ENCODE measurements around the gene ZNF430. TPM values are rescaled to one million over a fixed set of nuclear protein-coding genes. Genes with fewer than 3 reads are reported as not detected.
"Not testable (repeated sequence)": the region's sequence is repeated elsewhere in the genome, so short reads cannot be mapped to it uniquely, and the experiment has no call there.

The ZNF430 gene
- total RNA-seq = 13.6 TPM

DNA sequence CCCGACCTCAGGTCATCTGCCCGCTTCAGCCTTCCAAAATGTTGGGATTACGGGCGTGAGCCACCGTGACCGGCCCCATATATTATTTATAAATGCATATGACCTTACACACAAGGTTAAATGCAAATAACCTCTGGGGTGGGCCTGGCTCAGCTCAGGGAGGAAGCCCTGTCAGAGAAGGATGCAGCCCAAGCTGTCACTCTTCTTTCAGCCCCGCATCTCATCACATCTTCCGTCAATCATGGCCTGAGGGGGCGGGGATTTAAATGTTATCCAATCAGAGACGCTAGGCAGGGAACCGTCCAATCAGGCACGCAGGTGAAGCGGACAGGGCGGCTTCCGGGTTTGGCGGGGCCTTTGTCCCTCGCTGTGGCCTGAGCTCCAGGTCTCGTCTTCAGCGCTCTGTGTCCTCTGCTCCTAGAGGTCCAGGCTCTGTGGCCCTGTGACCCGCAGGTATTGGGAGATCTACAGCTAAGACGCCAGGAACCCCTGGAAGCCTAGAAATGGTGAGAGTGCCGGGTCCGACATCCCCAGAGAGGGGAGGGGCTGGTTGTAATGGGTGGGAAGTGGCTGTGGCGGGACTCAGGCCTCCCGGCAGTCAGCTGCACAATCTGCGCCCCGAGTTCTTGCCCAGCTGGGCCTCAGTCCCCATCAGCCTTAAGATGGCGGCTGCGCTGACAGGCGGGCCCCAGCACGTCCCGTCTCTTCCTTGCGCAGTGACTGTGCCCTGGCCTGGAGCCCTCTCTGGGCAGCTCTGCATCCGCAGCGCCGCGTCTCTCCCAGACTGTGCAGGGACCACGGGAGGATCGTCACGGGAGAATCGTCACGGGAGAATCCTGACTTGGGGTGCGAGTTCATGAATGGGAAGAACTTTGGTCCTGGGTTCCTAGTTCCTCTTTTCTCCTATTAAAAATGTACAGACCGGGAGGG lies at the start of gene ZNF430:
Gene ZNF430 (plus strand): TSS at position 360 of the 930 bp plus-strand sequence. CDS start 144 bp downstream, at position 504.
- Histone ChIP-seq H3K9me3 (ENCODE audit: control insufficient read depth in 3 of 3, low read length in 3 of 3) (no peaks in the 10 kb centered on the region), H3K9ac (ENCODE audit: low read depth in 1 of 3, low read length in 3 of 3) (peak within 1 kb of the TSS; percentile 88 to 95 (median 89)), H3K27me3 (ENCODE audit: control insufficient read depth in 3 of 3, insufficient read depth in 3 of 3, low read length in 3 of 3) (no peaks in the 10 kb centered on the region), H3K36me3 (ENCODE audit: control insufficient read depth in 3 of 3, insufficient read depth in 3 of 3, low read length in 3 of 3) (peaks cover 0 to 6% (median 6%) of the 10 kb centered on the region in 3 donors), H3K4me3 (ENCODE audit: low read length in 3 of 3) (peak within 1 kb of the TSS; percentile 90 to 98 (median 93)), H3K27ac (ENCODE audit: low read depth, low read length) (peak within 1 kb of the TSS; percentile 85), H3K4me1 (ENCODE audit: control insufficient read depth in 3 of 3, insufficient read depth in 3 of 3, low read length in 3 of 3) (peaks cover 0 to 9% (median 0%) of the 10 kb centered on the region in 3 donors)

DNA sequence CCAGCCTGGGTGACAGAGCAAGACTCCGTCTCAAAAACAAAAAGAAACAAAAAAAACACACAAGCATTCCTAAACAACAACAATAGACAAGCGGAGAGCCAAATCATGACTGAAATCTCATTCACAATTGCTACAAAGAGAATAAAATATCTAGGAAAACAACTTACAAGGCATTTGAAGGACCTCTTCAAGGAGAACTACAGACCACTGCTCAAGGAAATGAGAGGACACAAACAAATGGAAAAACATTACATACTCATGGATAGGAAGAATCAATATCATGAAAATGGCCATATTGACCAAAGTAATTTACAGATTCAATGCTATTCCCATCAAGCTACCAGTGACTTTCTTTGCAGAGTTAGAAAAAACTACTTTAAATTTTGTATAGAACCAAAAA lies 27.7 kb upstream of the ZNF430 start:
- H3K4me1 ChIP-seq (ENCODE audit: control insufficient read depth in 3 of 3, insufficient read depth in 3 of 3, low read length in 3 of 3); H3K27ac ChIP-seq (ENCODE audit: low read depth, low read length); H3K4me3 ChIP-seq (ENCODE audit: low read length in 3 of 3); H3K27me3 ChIP-seq (ENCODE audit: control insufficient read depth in 3 of 3, insufficient read depth in 3 of 3, low read length in 3 of 3); H3K9me3 ChIP-seq (ENCODE audit: control insufficient read depth in 3 of 3, low read length in 3 of 3); H3K36me3 ChIP-seq (ENCODE audit: control insufficient read depth in 3 of 3, insufficient read depth in 3 of 3, low read length in 3 of 3); H3K9ac ChIP-seq (ENCODE audit: low read depth in 1 of 3, low read length in 3 of 3): not testable (repeated sequence)

DNA sequence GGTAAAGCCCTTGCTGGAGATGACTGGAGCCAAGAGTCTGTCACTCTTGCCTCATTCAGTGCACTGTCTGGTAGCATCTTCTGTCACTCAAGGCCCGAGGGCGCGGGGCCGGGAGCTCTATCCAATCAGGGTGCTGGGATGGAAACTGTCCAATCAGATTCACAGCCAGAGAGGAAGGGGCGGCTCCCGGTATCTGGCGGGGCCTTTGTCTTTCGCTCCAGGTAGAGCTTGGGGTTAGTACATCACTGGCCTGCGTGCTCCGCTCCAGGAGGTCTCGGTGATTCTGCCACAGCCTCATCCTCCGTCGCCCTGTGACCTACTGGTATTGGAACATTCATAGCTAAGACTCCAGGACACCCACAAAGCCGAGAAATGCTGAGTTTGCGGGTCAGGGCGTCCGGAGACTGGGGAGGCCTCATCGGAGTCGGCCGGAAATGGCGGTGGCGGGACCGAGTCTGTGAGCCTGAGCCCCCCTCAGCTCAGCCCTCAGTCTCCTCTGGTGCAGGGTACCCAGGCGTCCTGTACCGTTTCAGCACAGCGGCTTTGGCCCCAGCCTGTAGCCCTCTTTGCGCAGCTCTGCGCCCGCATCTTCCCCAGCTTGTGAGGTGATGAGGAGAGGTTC lies 20.6 kb upstream of the ZNF430 start:
- H3K36me3 ChIP-seq (ENCODE audit: control insufficient read depth in 3 of 3, insufficient read depth in 3 of 3, low read length in 3 of 3) = no peaks in the 10 kb centered on the region
- peak overlapping the region; percentile 67 to 80 (median 70) for H3K4me3 ChIP-seq (ENCODE audit: low read length in 3 of 3)
- no peaks in the 10 kb centered on the region for H3K9me3 ChIP-seq (ENCODE audit: control insufficient read depth in 3 of 3, low read length in 3 of 3)
- no peak overlapping the region for H3K27ac ChIP-seq (ENCODE audit: low read depth, low read length)
- peaks cover 0 to 5% (median 5%) of the 10 kb centered on the region in 3 donors for H3K4me1 ChIP-seq (ENCODE audit: control insufficient read depth in 3 of 3, insufficient read depth in 3 of 3, low read length in 3 of 3)
- H3K9ac ChIP-seq (ENCODE audit: low read depth in 1 of 3, low read length in 3 of 3) = peak overlapping the region in 2 of 3 donors; percentile 33 to 65
- H3K27me3 ChIP-seq (ENCODE audit: control insufficient read depth in 3 of 3, insufficient read depth in 3 of 3, low read length in 3 of 3) = peaks cover 0 to 3% (median 0%) of the 10 kb centered on the region in 3 donors

DNA sequence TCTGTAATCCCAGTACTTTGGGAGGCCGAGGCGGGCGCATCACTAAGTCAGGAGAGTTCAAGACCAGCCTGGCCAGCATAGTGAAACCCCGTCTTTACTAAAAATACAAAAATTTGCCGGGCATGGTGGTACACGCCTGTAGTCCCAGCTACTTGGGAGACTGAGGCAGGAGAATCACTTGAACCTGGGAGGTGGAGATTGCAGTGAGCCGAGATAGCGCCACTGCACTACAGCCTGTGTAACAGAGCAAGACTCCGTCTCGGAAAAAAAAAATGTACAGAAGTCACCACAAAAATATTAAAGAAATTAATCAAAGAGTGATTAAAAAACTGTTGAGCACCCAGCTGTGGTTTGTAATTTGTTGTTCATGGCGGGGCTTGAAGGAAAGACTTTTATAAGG lies 781 bp downstream of the ZNF430 start:
- H3K27me3 ChIP-seq (ENCODE audit: control insufficient read depth in 3 of 3, insufficient read depth in 3 of 3, low read length in 3 of 3); H3K36me3 ChIP-seq (ENCODE audit: control insufficient read depth in 3 of 3, insufficient read depth in 3 of 3, low read length in 3 of 3); H3K9me3 ChIP-seq (ENCODE audit: control insufficient read depth in 3 of 3, low read length in 3 of 3); H3K4me1 ChIP-seq (ENCODE audit: control insufficient read depth in 3 of 3, insufficient read depth in 3 of 3, low read length in 3 of 3): not testable (repeated sequence)
- peak overlapping the region; percentile 90 to 98 (median 93) for H3K4me3 ChIP-seq (ENCODE audit: low read length in 3 of 3)
- H3K9ac ChIP-seq (ENCODE audit: low read depth in 1 of 3, low read length in 3 of 3) = peak overlapping the region; percentile 88 to 95 (median 89)
- H3K27ac ChIP-seq (ENCODE audit: low read depth, low read length) = peak overlapping the region; percentile 85

DNA sequence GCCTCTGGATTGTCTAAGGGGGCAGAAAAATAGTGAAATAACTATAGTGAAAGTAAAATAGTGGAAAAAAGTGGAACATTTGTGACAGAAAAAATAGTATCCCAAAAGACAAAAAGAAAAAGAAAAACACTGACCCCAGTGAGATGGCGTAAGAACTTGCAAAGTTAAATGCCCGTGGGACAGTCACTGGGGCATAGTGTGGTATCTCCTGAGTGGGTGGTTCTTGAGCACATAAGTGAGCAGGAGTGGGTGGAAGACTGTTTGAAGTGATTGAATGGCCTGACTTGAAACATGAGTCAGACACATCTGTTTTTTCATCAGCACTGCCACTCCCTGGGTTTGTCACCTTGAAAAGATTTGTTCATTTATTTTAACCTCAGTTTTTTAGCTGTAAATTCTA lies 2.5 kb downstream of the ZNF430 start:
- Histone ChIP-seq H3K27ac (ENCODE audit: low read depth, low read length) (no peak overlapping the region), H3K9ac (ENCODE audit: low read depth in 1 of 3, low read length in 3 of 3) (no peak overlapping the region), H3K9me3 (ENCODE audit: control insufficient read depth in 3 of 3, low read length in 3 of 3) (no peaks in the 10 kb centered on the region), H3K27me3 (ENCODE audit: control insufficient read depth in 3 of 3, insufficient read depth in 3 of 3, low read length in 3 of 3) (no peaks in the 10 kb centered on the region), H3K4me3 (ENCODE audit: low read length in 3 of 3) (no peak overlapping the region), H3K4me1 (ENCODE audit: control insufficient read depth in 3 of 3, insufficient read depth in 3 of 3, low read length in 3 of 3) (peaks cover 0 to 9% (median 0%) of the 10 kb centered on the region in 3 donors), H3K36me3 (ENCODE audit: control insufficient read depth in 3 of 3, insufficient read depth in 3 of 3, low read length in 3 of 3) (peaks cover 0 to 9% (median 6%) of the 10 kb centered on the region in 3 donors)

DNA sequence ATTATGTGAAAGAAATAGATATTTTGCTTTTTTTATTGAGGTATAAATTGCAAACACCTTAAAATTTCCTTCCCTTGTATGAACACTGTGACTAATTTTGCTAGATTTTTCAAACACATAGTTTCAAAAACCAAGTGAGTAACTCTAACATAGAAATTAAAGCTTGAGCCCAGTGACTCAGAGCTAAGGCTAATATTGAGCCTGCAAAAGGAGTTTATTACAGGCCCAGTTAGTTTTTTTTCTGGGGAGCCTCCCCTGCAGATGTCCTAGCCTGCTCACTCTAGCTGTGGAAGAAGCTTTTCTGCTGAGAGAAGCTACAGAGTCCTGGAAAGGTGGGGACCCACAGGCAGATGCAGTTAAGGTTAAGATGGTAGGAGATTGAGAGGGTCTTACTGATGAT lies 3.4 kb downstream of the ZNF430 start:
- Histone ChIP-seq H3K9ac (ENCODE audit: low read depth in 1 of 3, low read length in 3 of 3) (no peak overlapping the region), H3K9me3 (ENCODE audit: control insufficient read depth in 3 of 3, low read length in 3 of 3) (no peaks in the 10 kb centered on the region), H3K27me3 (ENCODE audit: control insufficient read depth in 3 of 3, insufficient read depth in 3 of 3, low read length in 3 of 3) (no peaks in the 10 kb centered on the region), H3K4me3 (ENCODE audit: low read length in 3 of 3) (no peak overlapping the region), H3K4me1 (ENCODE audit: control insufficient read depth in 3 of 3, insufficient read depth in 3 of 3, low read length in 3 of 3) (peaks cover 0 to 9% (median 0%) of the 10 kb centered on the region in 3 donors), H3K36me3 (ENCODE audit: control insufficient read depth in 3 of 3, insufficient read depth in 3 of 3, low read length in 3 of 3) (peaks cover 0 to 9% (median 6%) of the 10 kb centered on the region in 3 donors), H3K27ac (ENCODE audit: low read depth, low read length) (no peak overlapping the region)

DNA sequence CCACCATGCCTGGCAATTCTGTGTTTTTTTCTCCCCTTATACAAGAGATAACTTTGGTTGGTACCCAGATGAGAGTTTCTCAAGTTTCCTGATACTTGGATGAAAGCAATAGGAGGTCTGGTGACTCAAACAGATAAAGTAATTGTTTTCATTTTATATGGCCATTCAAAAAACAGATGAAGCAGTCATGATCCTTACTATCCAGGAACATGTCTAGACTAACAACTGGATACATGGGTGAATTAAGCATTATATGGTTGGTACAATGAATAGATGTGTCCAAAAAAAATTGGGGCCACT lies 8.5 kb downstream of the ZNF430 start:
- Histone ChIP-seq H3K9ac (ENCODE audit: low read depth in 1 of 3, low read length in 3 of 3) (no peak overlapping the region), H3K27me3 (ENCODE audit: control insufficient read depth in 3 of 3, insufficient read depth in 3 of 3, low read length in 3 of 3) (no peaks in the 10 kb centered on the region), H3K4me3 (ENCODE audit: low read length in 3 of 3) (no peak overlapping the region), H3K4me1 (ENCODE audit: control insufficient read depth in 3 of 3, insufficient read depth in 3 of 3, low read length in 3 of 3) (no peaks in the 10 kb centered on the region), H3K27ac (ENCODE audit: low read depth, low read length) (no peak overlapping the region), H3K36me3 (ENCODE audit: control insufficient read depth in 3 of 3, insufficient read depth in 3 of 3, low read length in 3 of 3) (peaks cover 0 to 8% (median 4%) of the 10 kb centered on the region in 3 donors), H3K9me3 (ENCODE audit: control insufficient read depth in 3 of 3, low read length in 3 of 3) (no peaks in the 10 kb centered on the region)

DNA sequence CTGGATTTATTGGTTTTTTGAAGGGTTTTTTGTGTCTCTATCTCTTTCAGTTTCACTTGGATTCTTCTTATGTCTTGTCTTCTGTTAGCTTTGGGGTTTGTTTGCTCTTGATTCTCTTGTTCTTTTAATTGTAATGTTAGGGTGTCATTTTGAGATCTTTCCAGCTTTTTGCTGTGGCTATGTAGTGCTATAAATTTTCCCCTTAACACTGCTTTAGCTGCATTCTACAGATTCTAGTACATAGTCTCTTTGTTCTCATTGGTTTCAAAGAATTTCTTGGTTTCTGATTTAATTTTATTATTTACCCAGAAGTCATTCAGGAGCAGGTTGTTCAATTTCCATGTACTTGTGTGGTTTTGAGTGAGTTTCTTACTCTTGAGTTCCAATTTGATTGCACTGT lies 24.6 kb downstream of the ZNF430 start:
- no peak overlapping the region for H3K27ac ChIP-seq (ENCODE audit: low read depth, low read length)
- H3K27me3 ChIP-seq (ENCODE audit: control insufficient read depth in 3 of 3, insufficient read depth in 3 of 3, low read length in 3 of 3) = no peaks in the 10 kb centered on the region
- no peak overlapping the region for H3K9ac ChIP-seq (ENCODE audit: low read depth in 1 of 3, low read length in 3 of 3)
- H3K4me3 ChIP-seq (ENCODE audit: low read length in 3 of 3) = no peak overlapping the region
- peaks cover 0 to 13% (median 2%) of the 10 kb centered on the region in 3 donors for H3K36me3 ChIP-seq (ENCODE audit: control insufficient read depth in 3 of 3, insufficient read depth in 3 of 3, low read length in 3 of 3)
- H3K9me3 ChIP-seq (ENCODE audit: control insufficient read depth in 3 of 3, low read length in 3 of 3) = peaks cover 2 to 4% (median 2%) of the 10 kb centered on the region in 3 donors
- no peaks in the 10 kb centered on the region for H3K4me1 ChIP-seq (ENCODE audit: control insufficient read depth in 3 of 3, insufficient read depth in 3 of 3, low read length in 3 of 3)

DNA sequence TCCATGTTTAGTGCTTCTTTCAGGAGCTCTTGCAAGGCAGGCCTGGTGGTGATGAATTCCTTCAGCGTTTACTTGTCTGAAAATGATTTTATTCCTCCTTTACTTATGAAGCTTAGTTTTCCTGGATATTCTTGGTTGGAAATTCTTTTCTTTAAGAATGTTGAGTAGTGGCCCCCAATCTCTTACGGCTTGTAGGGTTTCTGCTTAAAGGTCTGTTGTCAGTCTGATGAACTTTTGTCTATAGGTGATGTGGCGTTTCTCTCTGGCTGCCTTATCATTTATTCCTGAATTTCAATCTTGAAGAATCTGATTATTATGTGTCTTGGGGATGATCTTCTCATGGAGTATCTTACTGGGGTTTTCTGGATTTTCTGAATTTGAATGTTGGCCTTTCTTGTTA lies 26.0 kb downstream of the ZNF430 start:
- Histone ChIP-seq H3K36me3 (ENCODE audit: control insufficient read depth in 3 of 3, insufficient read depth in 3 of 3, low read length in 3 of 3) (peaks cover 0 to 10% (median 2%) of the 10 kb centered on the region in 3 donors), H3K4me3 (ENCODE audit: low read length in 3 of 3) (no peak overlapping the region), H3K27ac (ENCODE audit: low read depth, low read length) (no peak overlapping the region), H3K9ac (ENCODE audit: low read depth in 1 of 3, low read length in 3 of 3) (no peak overlapping the region), H3K27me3 (ENCODE audit: control insufficient read depth in 3 of 3, insufficient read depth in 3 of 3, low read length in 3 of 3) (no peaks in the 10 kb centered on the region), H3K4me1 (ENCODE audit: control insufficient read depth in 3 of 3, insufficient read depth in 3 of 3, low read length in 3 of 3) (no peaks in the 10 kb centered on the region), H3K9me3 (ENCODE audit: control insufficient read depth in 3 of 3, low read length in 3 of 3) (peaks cover 2 to 4% (median 2%) of the 10 kb centered on the region in 3 donors)

DNA sequence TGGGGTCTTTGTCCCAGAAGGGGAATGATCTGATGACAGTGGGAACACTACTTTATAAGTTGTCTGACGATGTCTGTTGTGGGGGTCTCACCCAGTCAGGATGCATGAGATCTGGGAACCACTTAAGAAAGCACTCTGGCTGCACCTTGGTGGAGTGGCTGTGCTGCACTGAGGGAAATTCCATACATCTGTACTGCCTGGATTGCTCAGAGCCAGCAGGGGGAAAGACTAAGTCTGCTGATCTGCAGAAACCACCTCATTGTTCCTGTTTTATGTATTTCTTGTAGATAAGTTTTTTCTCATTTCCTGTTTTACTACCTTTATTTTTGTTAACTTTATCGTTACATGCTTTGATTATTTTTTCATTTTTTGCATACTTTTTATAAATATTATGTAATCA lies 27.3 kb downstream of the ZNF430 start:
- H3K4me1 ChIP-seq (ENCODE audit: control insufficient read depth in 3 of 3, insufficient read depth in 3 of 3, low read length in 3 of 3) = no peaks in the 10 kb centered on the region
- H3K9me3 ChIP-seq (ENCODE audit: control insufficient read depth in 3 of 3, low read length in 3 of 3) = peaks cover 2 to 4% (median 3%) of the 10 kb centered on the region in 3 donors
- H3K27ac ChIP-seq (ENCODE audit: low read depth, low read length) = no peak overlapping the region
- no peak overlapping the region for H3K4me3 ChIP-seq (ENCODE audit: low read length in 3 of 3)
- H3K36me3 ChIP-seq (ENCODE audit: control insufficient read depth in 3 of 3, insufficient read depth in 3 of 3, low read length in 3 of 3) = peaks cover 0 to 8% (median 2%) of the 10 kb centered on the region in 3 donors
- H3K9ac ChIP-seq (ENCODE audit: low read depth in 1 of 3, low read length in 3 of 3) = no peak overlapping the region
- no peaks in the 10 kb centered on the region for H3K27me3 ChIP-seq (ENCODE audit: control insufficient read depth in 3 of 3, insufficient read depth in 3 of 3, low read length in 3 of 3)
